Measurements from ENCODE around the gene PRH1.

PRH1 gene

DNA sequence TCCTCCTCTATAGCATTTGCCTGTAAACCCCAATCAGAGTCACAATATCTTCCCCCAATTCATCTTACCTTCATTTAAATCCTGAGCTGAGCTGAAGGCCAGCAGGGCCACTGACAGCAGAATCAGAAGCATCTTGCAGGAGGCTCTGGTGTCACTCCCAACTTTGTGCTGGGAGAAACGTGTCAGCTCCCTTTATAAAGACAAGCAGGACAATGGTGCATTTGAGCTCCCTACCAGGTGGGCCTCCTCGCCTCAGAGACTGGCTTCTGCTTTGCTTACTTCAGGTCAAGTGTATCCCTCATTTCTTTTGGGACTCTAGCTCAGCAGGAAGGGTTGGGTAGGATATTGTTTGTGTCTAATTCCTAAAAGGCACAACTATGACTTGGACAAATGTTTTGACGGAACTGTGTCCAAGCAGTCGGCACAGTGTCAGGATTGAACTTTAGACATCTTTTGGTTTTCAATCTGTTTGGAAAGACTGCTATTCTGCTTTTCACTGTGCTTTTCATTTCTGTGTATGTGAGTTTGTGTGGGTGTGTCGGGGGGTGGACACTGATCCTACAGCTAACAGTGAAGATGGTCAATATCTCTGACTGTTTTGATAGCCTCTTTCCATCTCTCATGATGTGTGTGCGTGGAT is at the start of gene PRH1:
PRH1 (minus strand) TSS at position 170 of the 640 bp plus-strand sequence; CDS start at position 132, 38 bp downstream.
- TF ChIP-seq, protein P1, sequence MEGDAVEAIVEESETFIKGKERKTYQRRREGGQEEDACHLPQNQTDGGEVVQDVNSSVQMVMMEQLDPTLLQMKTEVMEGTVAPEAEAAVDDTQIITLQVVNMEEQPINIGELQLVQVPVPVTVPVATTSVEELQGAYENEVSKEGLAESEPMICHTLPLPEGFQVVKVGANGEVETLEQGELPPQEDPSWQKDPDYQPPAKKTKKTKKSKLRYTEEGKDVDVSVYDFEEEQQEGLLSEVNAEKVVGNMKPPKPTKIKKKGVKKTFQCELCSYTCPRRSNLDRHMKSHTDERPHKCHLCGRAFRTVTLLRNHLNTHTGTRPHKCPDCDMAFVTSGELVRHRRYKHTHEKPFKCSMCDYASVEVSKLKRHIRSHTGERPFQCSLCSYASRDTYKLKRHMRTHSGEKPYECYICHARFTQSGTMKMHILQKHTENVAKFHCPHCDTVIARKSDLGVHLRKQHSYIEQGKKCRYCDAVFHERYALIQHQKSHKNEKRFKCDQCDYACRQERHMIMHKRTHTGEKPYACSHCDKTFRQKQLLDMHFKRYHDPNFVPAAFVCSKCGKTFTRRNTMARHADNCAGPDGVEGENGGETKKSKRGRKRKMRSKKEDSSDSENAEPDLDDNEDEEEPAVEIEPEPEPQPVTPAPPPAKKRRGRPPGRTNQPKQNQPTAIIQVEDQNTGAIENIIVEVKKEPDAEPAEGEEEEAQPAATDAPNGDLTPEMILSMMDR (conservative IDR thresholded peaks at IDR 0.05; ENCODE audit: low read depth, low read length) = no peak

DNA sequence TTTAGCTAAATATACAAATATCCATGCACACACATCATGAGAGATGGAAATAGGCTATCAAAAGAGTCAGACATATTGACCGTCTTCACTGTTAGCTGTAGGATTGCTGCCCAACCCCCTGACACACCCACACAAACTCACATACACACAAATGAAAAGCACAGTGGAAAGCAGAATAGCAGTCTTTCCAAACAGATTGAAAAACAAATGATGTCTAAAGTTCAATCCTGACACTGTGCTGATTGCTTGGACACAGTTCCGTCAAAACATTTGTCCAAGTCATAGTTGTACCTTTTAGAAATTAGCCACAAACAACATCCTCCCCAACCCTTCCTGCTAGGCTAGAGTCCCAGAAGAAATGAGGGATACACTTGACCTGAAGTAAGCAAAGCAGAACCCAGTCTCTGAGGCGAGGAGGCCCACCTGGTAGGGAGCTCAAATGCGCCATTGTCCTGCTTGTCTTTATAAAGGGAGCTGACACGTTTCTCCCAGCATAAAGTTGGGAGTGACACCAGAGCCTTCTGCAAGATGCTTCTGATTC is 44.8 kb upstream of the PRH1 start, which contains the start of gene PRH2:
PRH2 (plus strand) TSS at position 491 of the 541 bp plus-strand sequence; CDS start at position 529, 38 bp downstream.
- DNase-seq (ENCODE audit: low read depth) = no peak
- TF ChIP-seq, protein P1 (conservative IDR thresholded peaks at IDR 0.05; ENCODE audit: low read depth, low read length) = no peak
- no peak within 1 kb of the TSS for H3K4me3 ChIP-seq (ENCODE audit: low read length)

More for the DNA sequence above, at the start of gene PRH1:
- H3K4me3 ChIP-seq (ENCODE audit: low read length) = no peak within 1 kb of the TSS
- DNase-seq (ENCODE audit: low read depth) = no peak

DNA sequence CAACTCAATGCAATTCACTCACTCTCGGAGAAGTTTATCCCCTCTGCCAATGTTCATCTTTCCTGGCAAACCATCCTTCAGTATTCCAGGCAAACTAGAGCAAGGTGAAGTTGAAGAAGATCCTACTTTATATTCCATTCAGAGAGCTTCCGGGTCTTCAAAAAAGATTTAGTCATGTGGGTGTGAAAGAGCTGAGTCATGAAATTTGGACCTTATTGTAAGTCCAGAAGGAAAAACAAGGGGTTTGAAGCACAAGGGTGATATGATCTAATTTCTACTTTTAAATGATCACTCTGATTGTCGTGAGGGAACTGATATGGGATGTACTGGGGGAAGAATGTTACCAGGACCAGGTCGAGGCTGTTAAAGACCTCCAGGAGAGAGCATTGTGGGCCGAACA is 42.2 kb upstream of the PRH1 start:
- no peak overlapping the region for H3K4me3 ChIP-seq (ENCODE audit: low read length)
- no peak for DNase-seq (ENCODE audit: low read depth)
- TF ChIP-seq, protein P1 (conservative IDR thresholded peaks at IDR 0.05; ENCODE audit: low read depth, low read length) = no peak

DNA sequence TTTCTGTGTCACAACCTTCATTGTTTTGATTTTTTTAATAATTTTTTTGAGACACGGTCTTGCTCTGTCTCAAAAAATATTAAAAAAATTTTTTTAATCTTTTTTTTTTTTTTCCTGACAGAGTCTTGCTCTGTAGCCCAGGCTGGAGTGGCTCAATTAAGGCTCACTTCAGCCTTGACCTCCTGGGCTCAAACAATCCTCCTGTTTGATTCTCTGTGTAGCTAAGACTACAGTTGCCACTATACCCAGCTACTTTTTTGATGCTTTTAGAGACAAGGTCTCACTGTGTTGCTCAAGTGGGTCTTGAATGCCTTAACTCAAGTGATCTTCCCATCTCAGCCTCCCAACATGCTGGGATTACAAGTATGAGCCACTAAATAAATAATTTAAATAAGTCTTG is 35.8 kb upstream of the PRH1 start:
- no peak for DNase-seq (ENCODE audit: low read depth)
- TF ChIP-seq, protein P1 (conservative IDR thresholded peaks at IDR 0.05; ENCODE audit: low read depth, low read length) = no peak

DNA sequence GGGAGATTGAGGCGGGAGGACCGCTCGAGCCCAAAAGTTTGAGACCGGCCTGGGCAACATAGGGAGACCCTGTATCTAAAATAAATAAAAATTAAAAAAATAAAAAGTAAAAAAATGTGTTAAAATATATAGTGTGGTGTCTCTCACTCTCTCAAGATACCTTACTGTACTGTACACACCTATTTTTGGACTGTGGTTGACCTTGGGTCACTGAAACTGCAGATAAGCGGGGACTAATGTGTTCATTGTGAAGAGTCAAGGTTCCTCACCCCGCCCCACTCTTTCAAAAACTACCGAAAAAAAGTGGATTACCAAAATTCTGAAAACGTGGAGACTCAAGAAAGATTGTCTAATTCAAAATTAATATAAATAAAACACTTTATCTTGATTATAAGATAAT is 26.3 kb upstream of the PRH1 start:
- H3K4me3 ChIP-seq (ENCODE audit: low read length) = no peak overlapping the region
- no peak for DNase-seq (ENCODE audit: low read depth)
- TF ChIP-seq, protein P1 (conservative IDR thresholded peaks at IDR 0.05; ENCODE audit: low read depth, low read length) = no peak

More for the DNA sequence above, 35.8 kb upstream of the PRH1 start:
- no peak overlapping the region for H3K4me3 ChIP-seq (ENCODE audit: low read length)

DNA sequence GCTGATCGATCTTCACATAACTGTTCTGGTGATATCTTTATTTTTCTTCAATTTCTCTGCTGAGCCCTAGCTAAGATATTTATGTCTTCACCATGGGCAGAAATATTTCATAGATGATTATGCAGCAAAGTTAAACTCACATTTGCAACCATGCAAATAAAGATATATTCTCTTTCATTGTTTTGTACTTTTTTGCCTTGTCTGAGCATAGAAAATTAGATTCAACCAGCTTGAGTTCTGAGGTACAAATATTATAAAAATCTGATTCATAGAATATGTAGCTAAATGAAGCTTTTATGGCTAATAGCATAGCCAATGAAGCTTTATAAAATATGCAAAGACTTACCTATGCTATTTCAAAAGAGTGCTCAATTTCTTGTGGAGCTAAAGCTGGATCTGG is 25.4 kb upstream of the PRH1 start, which contains the start of gene TAS2R13:
TAS2R13 (minus strand) TSS at position 101 of the 400 bp plus-strand sequence. CDS start 264 bp downstream, outside the sequence.
- H3K4me3 ChIP-seq (ENCODE audit: low read length) = no peak within 1 kb of the TSS
- TF ChIP-seq, protein P1 (conservative IDR thresholded peaks at IDR 0.05; ENCODE audit: low read depth, low read length) = no peak
- no peak for DNase-seq (ENCODE audit: low read depth)

DNA sequence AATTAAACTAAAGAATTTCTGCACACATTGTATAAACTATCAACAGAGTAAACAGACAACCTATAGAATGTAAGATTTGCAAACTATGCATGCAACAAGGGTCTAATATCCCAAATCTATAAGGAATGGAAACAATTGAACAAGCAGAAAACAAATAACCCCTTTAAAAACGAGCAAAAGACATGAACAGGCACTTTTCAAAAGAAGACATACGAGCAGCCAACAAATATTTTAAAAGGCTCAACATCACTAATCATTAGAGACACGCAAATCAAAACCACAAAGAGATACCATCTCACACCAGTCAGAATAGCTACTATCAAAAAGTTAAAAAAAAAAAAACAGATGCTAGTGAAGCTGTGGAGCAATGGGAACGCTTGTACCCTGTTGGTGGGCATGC is 20.6 kb upstream of the PRH1 start:
- no peak overlapping the region for H3K4me3 ChIP-seq (ENCODE audit: low read length)
- DNase-seq (ENCODE audit: low read depth) = no peak
- TF ChIP-seq, protein P1 (conservative IDR thresholded peaks at IDR 0.05; ENCODE audit: low read depth, low read length) = no peak
